GM19467 (cell line): ENCODE results near the gene PTGER4.
"Not testable (repeated sequence)": the region's sequence is repeated elsewhere in the genome, so short reads cannot be mapped to it uniquely, and the experiment has no call there.

Experiments used
- ATAC-seq: cut with Tn5 transposase; IDR thresholded peaks from one replicate; pipeline ENCODE4 v1.9.1; 2021; ENCODE audit warnings: mild to moderate bottlenecking, moderate library complexity; ENCODE audit not compliant: unreplicated experiment

Gene PTGER4

GRCh38 chr5:40679913-40680681, at the start of gene PTGER4:
Gene PTGER4, plus strand, starts transcription at chr5:40679915. Its CDS starts 1,079 bp downstream, at chr5:40680994.
- ATAC-seq, result peak; percentile 35

GRCh38 chr5:40630126-40630525, 49.6 kb upstream of the PTGER4 start:
- ATAC-seq, result no peak

GRCh38 chr5:40631236-40631635, 48.5 kb upstream of the PTGER4 start:
- ATAC-seq, result no peak

GRCh38 chr5:40634154-40634553, 45.6 kb upstream of the PTGER4 start:
- no peak for ATAC-seq

- no peak for ATAC-seq
These were observed 45.1 kb upstream of the PTGER4 start for GRCh38 chr5:40634593-40634992.

- ATAC-seq, result not testable (repeated sequence)
These were observed 40.2 kb upstream of the PTGER4 start for GRCh38 chr5:40639531-40639930.

- no peak for ATAC-seq
These were observed 33.4 kb upstream of the PTGER4 start for GRCh38 chr5:40646266-40646665.

GRCh38 chr5:40648150-40648549, 31.6 kb upstream of the PTGER4 start:
- ATAC-seq, result no peak

- ATAC-seq, result no peak
These were observed 30.2 kb upstream of the PTGER4 start for GRCh38 chr5:40649463-40650030.

GRCh38 chr5:40651201-40651600, 28.5 kb upstream of the PTGER4 start:
- ATAC-seq, result no peak

- ATAC-seq, result no peak
These were observed 27.1 kb upstream of the PTGER4 start for GRCh38 chr5:40652441-40653220.

- no peak for ATAC-seq
These were observed 26.3 kb upstream of the PTGER4 start for GRCh38 chr5:40653221-40654022.

GRCh38 chr5:40654377-40654991, 25.2 kb upstream of the PTGER4 start:
- ATAC-seq, result no peak

GRCh38 chr5:40655138-40655537, 24.6 kb upstream of the PTGER4 start:
- no peak for ATAC-seq

GRCh38 chr5:40656091-40656490, 23.6 kb upstream of the PTGER4 start:
- not testable (repeated sequence) for ATAC-seq

GRCh38 chr5:40656766-40657165, 22.9 kb upstream of the PTGER4 start:
- ATAC-seq, result no peak

GRCh38 chr5:40660751-40661150, 19.0 kb upstream of the PTGER4 start:
- no peak for ATAC-seq

GRCh38 chr5:40665635-40666298, 13.9 kb upstream of the PTGER4 start:
- no peak for ATAC-seq

- no peak for ATAC-seq
These were observed 13.1 kb upstream of the PTGER4 start for GRCh38 chr5:40666657-40667056.

- ATAC-seq, result no peak
These were observed 12.5 kb upstream of the PTGER4 start for GRCh38 chr5:40667161-40667663.
